Activated T-helper 9 cell treated with anti-CD3 and anti-CD28 coated beads, Interleukin-2, amount 50 U/mL, for 16 hours (primary cell): ENCODE results near the gene MSL1.

Experiments
- DNase-seq: peaks from one replicate; pipeline ENCODE4 v3.0.0-alpha.2; 2020; ENCODE audit warnings: low read depth

MSL1 gene

GRCh38 chr17:40091691-40092397 is 29.9 kb upstream of the MSL1 start:
- DNase-seq, result no peak

- no peak for DNase-seq
Observed at GRCh38 chr17:40092581-40092980, 29.2 kb upstream of the MSL1 start.

GRCh38 chr17:40093005-40093579 is 28.7 kb upstream of the MSL1 start:
- no peak for DNase-seq

- DNase-seq, result no peak
Observed at GRCh38 chr17:40093580-40094201, 28.1 kb upstream of the MSL1 start.

- no peak for DNase-seq
Observed at GRCh38 chr17:40094874-40095273, 26.9 kb upstream of the MSL1 start.

- no peak for DNase-seq
Observed at GRCh38 chr17:40095351-40095943, 26.3 kb upstream of the MSL1 start.

- peak; percentile 66 for DNase-seq
Observed at GRCh38 chr17:40095944-40096791, 25.6 kb upstream of the MSL1 start.

GRCh38 chr17:40097087-40097486 is 24.7 kb upstream of the MSL1 start:
- DNase-seq, result no peak

- DNase-seq, result no peak
Observed at GRCh38 chr17:40097931-40098845, 23.6 kb upstream of the MSL1 start.

GRCh38 chr17:40098846-40099618 is 22.7 kb upstream of the MSL1 start:
- DNase-seq, result peak; percentile 99

GRCh38 chr17:40099619-40100418 is 22.0 kb upstream of the MSL1 start:
- DNase-seq, result no peak

- no peak for DNase-seq
Observed at GRCh38 chr17:40100419-40100668, 21.4 kb upstream of the MSL1 start, which contains the start of gene NR1D1. TSS of gene NR1D1 (minus strand) at chr17:40100589. CDS start at chr17:40100094, 495 bp downstream.

- DNase-seq, result peak; percentile 86
Observed at GRCh38 chr17:40100669-40101366, 21.0 kb upstream of the MSL1 start.

GRCh38 chr17:40101367-40102210 is 20.2 kb upstream of the MSL1 start:
- DNase-seq, result no peak

- DNase-seq, result no peak
Observed at GRCh38 chr17:40103071-40103661, 18.6 kb upstream of the MSL1 start.

GRCh38 chr17:40103688-40104087 is 18.1 kb upstream of the MSL1 start:
- no peak for DNase-seq

GRCh38 chr17:40104594-40105486 is 16.9 kb upstream of the MSL1 start:
- DNase-seq, result no peak
